HG03469 (cell line): ENCODE measurements around the gene TGFA.

ENCODE experiments used
- ATAC-seq: cut with Tn5 transposase; IDR thresholded peaks from one replicate; pipeline ENCODE4 v1.9.1; 2021; ENCODE audit warnings: mild to moderate bottlenecking, moderate library complexity, moderate number of reproducible peaks; ENCODE audit not compliant: unreplicated experiment

Gene TGFA

DNA sequence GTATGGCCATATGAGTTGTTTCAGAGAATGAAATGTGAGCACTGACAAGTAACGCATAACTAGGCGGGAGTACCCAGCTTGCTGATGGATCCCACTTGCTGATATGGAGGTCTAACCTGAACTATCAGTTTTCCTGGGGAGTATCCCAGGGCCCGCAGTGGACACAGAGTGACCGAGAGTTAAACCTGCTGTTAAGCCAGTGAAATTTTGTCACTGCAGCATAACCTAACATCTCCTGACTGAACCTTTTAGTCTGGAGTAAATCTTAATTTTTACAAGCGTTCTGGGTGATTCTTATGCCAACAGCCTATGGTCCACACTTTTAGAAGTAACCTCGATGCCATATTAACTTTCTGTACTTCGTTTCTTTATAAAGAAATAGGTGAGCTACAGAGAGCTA, 54.4 kb downstream of the TGFA start:
- ATAC-seq = no peak

DNA sequence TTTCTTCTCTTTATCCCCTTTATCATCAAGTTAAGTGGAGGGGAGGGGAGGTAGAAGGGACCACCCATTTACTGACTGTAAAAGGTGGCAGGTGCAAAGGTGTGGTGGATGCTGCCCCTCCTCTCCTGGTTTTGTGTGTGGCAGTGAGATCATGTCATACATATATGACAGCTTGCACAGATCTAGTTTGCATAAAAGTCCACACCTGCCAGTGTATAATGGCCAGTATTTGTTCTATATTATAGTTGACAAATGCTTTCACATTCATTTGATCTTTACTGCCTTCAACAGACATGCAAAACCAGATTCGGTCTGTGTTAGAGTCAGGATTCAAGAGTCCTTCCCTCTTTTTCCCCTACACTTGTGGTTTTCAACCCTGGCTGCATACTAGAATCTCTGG, 55.1 kb downstream of the TGFA start:
- ATAC-seq = no peak

DNA sequence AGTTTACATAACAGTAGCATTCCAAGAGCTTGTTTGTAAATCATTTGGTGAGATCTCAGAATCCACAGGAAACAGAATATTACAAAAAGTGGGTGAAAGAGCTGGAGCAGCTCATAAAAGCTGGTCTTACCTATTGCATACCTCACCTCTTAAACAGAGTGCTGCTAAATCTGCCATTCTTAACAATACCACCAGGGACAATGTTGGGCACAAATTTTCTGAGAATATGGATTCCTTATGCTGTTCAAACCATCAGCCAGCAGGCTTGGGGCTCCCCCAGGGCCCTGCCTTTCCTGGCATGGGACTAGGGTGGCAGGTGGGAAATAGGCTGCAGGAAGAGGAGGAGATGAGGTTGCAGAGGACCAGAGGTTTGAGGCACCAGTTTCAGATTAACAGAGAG, 55.6 kb downstream of the TGFA start:
- no peak for ATAC-seq

DNA sequence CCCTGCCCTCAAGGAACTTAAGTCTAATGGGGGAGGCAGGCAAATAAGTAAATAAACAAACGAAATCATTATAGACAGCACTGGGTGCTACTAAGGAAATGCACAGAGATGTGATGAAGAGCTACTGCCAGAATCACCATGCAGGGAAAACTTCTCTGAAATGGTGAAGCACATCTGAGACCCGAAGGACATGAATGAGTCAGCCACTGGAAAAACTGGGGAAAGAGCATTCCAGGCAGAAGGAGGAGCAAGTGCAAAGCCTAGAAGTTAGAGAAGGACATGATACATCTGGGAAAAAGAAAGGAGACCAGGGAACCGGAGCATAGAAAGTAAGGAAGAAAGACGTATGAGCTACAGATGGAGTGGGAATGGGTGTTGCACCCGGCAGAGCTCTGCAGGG, 56.8 kb downstream of the TGFA start:
- ATAC-seq = no peak

DNA sequence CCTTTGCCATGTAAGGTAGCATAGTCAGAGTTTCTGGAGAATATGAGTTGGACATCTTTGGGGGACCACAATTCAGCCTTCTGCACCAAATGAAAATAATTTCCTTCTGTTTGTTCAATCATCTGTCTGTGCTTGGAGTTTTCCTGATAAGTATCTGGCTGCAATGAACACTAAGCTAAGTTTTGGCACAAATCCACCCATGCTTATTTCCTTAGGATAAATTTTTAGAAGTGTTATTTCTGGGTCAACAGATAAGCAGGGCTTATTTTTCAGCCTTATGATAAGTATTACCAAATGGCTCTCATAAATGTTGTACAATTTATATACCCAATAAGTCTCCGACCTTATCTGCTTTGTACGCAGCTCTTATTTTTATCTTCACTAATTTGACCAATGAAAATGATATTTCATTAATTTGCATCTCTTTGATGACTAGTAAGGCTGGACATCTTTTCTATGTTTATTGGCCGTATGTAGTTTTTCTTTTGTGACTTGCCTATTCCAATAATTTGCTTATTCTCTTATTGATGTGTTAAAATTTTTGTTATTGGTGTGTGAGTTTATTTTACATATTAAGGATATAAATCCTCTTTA, 59.2 kb downstream of the TGFA start:
- ATAC-seq = no peak

DNA sequence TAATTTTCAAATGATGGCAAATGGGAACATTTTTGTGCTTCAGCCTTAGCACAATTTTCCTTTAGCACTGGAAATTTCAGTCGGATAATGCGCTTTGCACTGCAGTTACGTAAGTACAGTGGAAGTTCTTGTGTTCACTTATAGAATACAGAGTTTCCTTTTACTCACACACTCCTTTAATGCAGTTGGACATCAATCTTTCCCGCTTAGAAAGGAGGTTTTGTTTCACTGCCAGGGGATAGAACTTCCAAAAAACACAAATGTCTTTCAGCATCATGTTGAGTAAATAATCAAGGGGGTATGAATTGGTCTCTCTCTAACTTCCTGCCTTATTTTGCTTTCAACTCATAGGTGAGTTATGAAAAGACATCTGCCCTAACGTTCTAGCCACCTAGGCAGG, 63.2 kb downstream of the TGFA start:
- no peak for ATAC-seq

DNA sequence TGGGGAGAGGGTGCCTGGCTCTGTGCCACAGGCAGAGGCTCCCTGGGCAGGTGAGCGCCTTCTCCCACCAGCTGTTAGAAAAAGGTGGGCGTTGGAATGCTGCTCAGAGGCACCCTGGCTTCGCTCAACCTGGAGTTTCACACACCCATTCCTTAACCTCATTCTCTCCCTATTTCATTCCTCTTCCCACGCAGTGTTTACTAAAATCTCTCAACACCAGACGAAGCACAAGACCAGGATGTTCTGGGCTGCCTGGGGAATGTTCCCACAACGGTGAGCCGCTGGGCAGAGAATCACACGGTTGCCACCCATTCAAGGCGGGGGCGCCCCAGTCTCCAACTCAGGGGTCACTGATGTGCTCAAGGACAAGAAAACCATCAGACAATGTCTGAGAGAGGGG, 64.5 kb downstream of the TGFA start:
- no peak for ATAC-seq

DNA sequence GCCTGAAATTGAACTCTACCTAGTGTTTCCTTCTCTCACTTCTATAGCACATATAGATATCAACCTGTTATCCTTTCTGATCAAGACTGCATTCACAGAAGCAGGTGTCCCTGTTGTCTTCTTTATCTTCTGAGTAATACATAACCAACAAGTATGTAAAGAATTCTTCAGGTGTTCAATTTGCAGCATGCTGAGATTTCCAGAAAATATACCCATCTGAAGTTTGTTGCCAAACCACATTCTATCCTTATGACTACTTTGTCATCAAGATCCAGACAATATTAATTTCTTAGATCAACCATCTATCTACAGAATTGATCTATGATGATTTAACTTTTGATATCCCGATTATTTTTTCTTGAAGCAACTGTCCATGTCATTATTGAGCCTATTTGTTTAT, 69.5 kb downstream of the TGFA start:
- ATAC-seq = no peak

DNA sequence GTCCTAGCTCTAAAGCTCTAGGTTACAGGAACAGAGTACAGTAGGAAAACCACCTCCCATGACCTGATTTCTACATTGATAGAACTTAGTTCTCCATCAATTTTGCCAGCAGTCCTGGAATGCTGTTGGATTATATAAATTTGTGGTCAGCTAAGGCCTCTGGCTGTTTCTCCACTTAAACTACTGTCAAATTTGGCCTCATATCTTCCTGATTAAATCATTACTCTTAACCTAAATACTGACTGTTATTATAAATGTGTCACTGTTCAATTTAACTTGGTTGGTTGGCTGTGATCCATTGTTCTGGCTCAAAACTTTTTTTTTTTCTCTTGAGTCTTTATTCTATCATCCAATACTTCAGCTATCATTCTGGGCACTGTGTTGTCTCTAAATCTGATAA, 71.2 kb downstream of the TGFA start:
- ATAC-seq = no peak

DNA sequence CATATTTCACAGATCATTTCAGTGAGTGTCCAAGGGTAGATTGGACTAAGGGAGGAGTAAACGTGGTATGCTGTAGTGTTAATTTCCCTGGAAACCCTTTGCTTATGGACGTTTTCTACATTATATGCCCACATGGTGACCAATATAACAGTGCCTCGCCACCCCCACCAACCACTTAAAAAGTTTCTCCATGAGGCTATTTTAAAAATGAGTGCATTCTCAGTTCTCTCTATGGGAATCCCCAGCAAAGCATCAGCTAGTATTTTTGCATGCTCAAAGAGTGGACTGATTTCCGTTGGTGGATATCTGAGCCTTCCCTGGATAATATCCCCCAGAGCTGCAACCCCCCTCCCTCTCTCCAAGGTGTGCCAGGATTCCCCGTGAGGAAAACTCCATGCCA, 73.2 kb downstream of the TGFA start:
- ATAC-seq = no peak

DNA sequence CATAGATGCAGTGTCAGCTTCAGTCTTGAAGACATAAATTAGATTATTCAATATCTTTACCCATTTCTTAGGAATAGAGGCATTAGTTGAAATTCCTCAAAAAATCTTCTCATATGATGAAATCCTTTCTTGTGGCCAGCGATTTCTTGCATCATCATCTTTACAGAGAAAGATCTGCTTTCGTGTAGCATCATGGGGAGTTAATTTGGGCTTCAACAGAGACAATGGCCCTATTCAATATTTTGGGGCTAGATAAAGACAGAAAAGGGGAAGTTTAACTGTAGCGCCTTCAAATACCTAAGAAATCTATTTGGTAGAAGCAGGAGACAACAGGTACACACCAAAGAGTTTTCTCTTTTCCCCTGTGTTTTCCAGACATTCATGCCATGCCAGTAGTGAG, 73.8 kb downstream of the TGFA start:
- ATAC-seq = no peak

DNA sequence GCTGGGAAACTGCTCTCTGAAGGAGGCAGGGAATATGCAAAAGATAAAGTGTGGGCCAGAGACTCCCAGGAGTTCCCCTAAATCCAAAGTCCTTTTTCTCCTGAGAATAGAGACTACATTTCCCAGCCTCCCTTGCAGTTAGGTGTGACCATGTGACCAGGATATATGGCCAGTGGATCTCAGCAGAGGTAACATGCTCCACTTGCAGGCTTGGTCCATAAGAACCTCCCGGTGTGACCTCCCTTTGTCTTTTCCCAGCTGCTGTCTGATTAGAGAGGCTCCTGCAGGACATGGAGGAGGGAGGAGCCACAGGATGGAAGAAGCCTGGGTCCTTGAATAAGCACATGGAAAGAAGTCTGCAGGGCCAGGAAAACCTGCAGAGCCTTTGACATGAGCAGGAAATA, 76.2 kb downstream of the TGFA start:
- ATAC-seq = no peak

DNA sequence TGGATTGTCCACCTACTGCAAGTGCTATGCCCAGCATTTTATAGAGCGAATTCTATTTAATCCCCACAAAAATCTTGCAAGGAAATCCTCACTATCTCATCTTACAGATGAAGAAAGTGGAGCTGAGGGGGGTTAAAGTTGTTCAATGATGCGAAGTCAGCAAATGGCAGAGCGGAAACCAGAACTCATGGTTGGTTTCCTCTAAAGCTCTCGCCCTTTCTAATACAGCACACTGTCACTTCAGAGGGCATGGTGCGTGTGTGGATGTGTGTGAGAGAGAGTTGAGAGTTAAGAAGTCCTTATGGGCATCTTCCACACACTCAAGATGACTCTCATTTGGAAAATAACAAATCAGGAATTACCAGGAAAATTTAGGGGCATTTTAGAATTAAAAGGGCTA, 78.4 kb downstream of the TGFA start:
- no peak for ATAC-seq

DNA sequence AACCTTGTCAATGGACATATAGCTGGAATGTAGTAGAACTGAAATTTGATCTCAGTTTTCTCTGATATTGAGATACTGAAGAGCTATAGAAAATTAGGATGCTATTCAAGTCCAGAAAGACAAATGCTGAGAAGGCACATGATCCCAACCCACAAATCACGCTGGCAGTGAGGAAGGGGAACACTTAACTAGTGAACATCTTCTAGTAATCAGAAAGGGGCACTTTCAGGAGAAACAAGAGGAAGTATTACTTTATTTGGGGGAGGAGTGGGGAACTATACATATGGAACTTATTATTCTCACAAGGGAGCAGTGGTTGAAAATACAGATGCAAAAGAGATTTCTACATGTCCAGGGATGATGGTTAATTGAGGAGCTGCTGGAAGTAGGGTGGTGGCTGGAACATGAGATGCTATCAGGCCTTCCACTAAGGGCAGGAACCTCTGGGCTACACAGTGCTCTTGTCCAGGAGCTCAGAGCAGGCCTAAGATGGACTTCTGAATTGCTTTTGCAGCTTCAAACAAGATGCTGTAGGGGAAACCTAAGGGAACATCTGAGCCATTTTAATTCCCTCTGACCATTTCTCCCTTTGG, 79.3 kb downstream of the TGFA start:
- no peak for ATAC-seq

DNA sequence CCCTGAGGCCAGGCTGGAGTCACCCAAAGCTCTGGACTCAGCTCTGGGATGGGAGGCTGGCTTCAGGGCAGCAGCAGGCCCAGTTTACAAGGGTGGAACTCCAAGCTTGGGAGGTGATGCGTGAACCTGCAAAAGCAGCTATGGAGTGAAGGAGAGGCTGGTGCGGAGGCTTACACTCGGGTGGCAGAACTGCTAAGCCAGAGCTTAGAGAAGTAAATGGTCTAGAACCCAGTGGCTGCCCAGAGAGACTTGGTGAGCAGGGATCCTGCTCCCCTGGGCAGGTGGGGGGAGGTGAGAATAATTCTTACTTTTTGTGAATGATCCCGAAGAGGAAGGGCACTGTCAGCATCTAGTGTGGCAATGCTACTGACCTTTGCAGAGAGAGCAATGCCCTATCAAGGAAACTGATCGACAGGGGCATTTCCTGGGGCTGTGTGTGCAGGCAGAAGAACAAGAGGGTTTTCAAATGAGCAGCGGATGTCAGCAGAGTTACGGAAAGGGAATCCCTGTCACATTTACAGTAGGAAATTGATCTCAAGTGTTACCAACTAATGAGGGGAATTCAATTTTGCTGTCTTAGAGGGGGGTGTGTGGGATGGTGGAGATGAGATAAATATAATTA, 80.4 kb downstream of the TGFA start:
- ATAC-seq = no peak

DNA sequence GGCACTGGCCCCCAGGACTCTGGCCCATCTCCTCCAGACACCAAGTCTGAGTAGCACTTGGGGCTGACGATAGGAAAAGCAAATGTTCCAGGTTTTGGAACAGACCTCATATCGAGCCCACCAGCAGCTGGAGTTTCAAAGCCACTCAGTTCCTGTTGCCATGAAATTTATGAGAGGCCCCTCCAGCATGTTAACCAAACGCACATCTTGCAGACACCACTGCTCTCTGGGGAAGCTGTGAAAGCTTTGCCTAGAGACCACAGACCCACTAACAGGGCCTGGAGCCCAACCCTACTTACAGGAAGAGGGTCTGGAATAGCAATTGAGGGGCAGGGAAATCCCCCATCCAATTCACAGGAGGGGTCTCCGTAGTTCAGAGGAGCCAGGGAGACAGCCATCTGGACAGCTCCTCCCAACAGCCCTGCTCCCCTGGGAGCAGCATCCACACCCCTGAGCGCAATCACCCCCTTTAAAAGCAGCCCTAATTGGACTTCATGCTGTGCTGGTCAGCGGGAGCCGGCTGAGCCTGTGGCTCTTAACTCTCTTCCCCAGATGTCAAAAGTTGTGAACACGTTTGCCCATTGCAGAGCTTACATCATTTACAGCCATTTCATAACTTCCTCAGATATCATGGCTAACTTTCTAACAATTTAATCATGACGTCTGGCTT, 81.3 kb downstream of the TGFA start:
- no peak for ATAC-seq

DNA sequence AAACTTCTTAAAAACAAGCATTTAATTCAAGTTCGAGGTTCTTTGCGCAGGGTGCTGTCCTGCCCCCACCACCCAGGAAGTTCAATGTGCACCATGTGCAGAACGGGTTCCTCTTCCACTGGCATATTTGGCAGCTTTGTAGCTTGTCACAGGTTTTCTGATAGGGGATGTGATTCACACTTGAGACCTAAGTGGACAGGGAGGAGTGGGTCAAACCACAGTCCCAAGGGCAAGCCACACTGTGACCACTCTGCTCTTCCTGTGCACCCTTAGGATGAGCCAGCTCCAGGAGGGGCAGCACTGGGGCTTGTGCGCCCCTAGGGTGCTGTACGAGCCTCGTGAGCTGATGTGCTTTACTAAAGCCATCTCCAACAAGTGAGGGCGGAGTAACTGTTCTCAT, 82.5 kb downstream of the TGFA start:
- no peak for ATAC-seq

DNA sequence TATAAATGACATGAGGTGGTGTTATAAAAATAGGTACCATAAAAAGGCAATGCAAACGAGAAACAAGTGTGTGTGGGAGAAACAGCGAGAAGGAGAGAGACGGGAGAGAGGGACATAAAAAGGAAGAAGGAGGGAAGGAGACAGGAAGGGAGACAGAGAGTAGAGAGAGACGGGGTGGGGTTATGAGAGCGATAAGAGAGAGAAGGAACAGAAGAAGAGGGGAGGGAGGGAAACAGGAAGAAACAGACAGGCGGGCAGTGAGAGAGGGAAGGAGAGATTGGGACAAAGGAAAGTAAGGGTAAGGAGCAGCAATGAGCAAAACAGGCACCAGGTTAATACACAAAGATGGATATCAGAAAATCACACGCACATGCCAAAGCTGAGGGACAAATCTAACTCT, 83.7 kb downstream of the TGFA start:
- ATAC-seq = no peak

DNA sequence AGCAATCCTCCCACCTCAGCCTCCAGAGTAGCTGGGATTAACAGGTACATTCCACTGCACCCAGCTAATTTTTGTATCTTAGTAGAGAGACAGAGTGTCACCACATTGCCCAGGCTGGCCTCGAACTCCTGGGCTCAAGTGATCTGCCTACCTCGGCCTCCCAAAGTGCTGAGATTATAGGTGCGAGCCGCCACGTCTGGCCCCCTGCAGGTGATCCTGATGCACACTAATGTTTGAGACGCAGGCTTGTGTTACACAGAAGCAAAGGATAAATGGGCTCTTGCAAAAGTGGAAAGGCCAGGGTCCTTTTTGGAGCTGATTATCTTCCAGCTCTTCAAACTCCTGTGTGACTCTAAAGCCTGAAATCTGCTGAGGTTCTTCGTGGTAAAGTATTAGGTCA, 84.2 kb downstream of the TGFA start:
- no peak for ATAC-seq

DNA sequence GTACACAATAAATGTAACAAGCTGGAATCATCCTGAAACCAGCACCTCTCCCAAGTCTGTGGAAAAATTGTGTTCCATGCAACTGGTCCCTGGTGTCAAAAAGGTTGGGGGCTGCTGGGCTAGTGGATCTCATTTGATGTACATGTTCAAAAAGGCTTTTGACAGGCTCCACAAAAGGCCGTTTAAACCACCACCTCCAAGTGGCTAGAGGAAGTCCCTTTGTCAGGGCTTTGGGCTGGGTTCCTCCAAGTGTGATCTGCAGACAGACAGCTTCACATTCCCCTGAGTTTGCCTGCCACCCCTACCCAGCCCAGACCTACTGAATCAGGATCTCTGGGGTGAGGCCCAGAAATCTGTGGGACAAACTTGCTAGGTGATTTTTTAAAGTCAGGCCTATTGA, 84.7 kb downstream of the TGFA start:
- no peak for ATAC-seq

DNA sequence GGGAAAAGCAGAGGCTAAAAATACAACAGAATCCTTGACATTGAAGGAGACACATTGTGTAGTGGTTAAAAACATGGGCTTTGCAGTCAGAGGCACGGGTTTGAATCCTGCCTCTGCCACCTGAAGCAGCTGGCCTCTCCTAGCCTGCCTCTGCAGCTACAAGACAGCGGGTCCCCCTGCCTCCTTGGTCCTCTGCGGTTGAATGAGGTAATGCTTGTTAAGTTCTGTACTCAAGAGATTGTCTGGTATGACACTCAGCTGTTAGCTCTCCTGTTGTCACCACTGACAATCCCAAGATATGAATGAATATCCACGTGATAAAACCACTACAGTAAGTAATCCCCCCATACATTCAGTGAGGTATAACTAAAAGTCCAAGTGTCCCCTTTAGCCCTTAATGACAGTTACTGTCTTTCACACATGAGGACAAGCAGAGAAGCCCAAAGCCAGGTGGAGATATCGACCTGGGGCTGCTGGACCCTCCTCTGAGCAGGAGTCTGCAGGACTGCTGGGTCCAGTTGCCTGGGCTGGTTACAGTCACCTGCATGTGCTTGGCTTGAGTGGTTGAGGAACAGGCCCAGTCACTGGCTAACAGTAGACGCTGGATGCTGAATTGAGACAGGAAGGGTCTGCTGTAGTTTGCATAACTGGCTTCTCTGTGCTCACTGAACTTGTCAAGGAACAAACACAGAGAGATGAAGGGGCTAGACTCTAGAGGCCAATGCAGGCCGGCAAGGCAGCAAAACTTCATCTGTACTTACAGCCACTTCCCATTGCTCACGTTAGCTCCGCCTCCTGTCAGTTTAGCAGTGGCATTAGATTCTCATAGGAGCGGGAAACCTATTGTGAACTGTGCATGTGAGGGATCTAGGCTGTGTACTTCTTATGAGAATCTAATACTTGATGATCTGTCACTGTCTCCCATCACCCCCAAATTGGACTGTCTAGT, 85.5 kb downstream of the TGFA start:
- ATAC-seq = no peak
